ENCODE results near the gene FXYD3.

- TF ChIP-seq CTCF (IDR thresholded peaks at IDR 0.05) (no peak), POLR2A (IDR thresholded peaks at IDR 0.05) (no peak), EP300 (IDR thresholded peaks at IDR 0.05) (no peak)
These were observed 49.5 kb upstream of the FXYD3 start for GRCh38 chr19:35066121-35066520.
